ENCODE results near the gene TRPM3.
A peak's percentile ranks its signal among the peaks of the same experiment; 100 is the strongest.

Gene TRPM3

GRCh38 chr9:70601000-70601951, 520.1 kb downstream of the TRPM3 start:
- DNase-seq: peak; percentile 82

GRCh38 chr9:70600506-70600905, 520.9 kb downstream of the TRPM3 start:
- no peak for DNase-seq

DNA sequence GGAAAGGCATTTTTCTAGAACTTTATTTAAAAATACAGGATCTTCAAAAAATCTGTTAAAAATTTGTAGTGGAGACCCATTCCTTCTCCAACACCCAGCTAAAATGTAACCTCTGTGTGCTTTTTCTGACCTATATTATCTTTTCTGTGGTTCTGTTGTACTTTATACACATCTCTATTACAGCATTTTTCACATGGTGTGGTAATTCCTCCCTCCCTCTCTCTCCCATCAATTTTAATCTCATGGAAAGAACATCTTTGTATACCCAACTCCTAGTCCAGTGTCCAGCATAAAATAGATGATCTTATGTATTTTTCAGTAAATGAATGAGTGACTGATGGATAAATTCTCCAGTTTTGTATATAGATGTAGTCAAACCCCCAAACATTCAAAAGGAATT, 523.5 kb downstream of the TRPM3 start:
- no peak for DNase-seq

GRCh38 chr9:70595211-70595610, 526.2 kb downstream of the TRPM3 start:
- DNase-seq: no peak

GRCh38 chr9:70594386-70594944, 527.0 kb downstream of the TRPM3 start:
- DNase-seq: no peak

GRCh38 chr9:70593241-70593640, 528.2 kb downstream of the TRPM3 start:
- DNase-seq: no peak

GRCh38 chr9:70590315-70590677, 531.1 kb downstream of the TRPM3 start:
- no peak for DNase-seq

DNA sequence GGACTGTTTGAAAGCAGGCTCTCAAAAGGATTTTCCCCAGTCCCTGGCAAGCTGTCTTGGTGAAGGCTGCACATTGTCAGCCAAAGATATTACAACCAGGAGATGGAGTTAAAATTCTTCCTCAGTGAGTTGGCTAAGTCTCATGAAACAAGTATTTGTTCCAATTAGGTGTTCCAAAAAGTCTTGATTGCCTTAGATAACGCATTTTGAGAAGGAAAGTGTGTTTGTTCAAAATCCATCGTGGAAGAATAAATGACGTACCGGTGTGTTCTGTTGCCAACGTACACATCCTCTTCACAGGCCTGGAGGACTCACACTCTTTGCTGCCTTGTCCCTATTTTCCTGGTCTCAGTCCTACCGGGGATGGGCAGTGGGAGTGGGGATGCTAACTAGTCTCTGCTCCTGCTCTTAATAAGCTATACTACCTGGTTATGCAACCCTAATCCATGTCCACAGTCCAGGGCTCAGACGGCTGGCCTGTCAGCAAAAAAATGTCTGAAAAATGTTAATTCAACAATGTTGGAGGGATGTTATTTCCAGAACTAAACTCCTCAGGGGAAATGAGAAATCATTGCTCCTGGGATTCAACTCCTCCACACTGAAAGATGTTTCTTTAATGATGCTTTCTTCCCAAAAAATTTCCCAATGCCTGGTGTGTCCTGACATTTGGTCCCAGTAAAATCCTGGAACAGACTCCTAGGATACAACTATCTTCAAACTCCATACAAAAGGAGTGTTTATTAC, 531.7 kb downstream of the TRPM3 start:
- no peak for DNase-seq

DNA sequence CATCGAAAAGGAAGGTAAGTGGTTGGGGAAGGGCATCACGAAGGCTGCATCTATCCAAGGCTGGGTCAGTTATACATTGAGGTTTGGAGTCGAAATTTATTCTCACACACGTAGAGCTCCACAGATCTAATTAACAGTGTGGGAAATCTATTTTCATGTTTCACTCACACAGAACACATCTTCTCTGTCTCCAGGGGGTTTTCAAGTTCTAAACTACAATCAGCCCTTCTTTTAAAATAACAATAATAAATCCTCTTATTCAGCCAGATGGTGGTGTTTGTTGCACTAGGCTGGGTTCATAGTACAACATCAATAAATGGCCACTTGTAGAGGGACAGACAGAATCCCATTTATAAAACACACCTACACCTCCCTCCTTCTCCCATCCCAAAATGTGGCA, 532.4 kb downstream of the TRPM3 start:
- no peak for DNase-seq

DNA sequence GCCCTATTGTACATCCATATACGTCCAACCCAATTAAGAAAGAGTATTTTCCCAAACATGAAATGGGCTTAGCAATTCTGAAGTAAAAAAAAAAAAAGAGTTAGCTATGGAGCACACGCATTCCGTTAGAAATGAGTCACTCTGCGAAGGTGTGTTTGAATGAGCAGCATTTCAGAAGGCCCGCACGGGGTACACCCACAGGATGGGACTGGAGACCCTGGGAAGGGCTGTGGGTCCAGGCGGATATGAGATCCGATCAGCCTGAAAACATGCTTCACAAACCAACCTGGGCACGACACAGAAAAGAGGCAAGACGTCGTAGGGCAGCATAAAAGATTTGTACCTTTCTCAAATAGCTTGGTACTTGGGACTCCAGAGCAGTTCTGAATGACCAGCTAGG, 533.0 kb downstream of the TRPM3 start:
- DNase-seq: no peak

DNA sequence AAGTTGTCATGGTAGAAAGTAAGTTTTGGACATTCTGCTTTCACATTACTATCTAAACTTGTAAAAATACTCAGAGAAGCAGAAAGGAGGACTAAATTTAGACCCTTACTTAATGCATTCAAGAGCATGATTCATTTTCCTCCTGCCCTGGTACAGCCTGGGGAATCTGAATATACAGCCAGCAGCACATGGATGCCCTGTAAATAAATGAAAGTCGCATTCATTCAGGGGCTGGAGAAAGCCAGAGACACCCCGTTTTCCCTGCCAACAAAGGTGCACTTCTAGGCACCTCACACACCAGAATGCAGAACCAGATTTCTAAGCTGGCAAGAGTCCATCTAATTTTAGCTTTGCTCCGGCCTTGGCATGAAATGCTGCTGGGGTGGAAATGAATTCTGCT, 534.2 kb downstream of the TRPM3 start:
- no peak for DNase-seq

- DNase-seq: no peak
Observed at GRCh38 chr9:70586476-70586875, 534.9 kb downstream of the TRPM3 start.

- no peak for DNase-seq
Observed at GRCh38 chr9:70581955-70582350, 539.5 kb downstream of the TRPM3 start.

GRCh38 chr9:70581214-70581954, 540.0 kb downstream of the TRPM3 start:
- DNase-seq: no peak

DNA sequence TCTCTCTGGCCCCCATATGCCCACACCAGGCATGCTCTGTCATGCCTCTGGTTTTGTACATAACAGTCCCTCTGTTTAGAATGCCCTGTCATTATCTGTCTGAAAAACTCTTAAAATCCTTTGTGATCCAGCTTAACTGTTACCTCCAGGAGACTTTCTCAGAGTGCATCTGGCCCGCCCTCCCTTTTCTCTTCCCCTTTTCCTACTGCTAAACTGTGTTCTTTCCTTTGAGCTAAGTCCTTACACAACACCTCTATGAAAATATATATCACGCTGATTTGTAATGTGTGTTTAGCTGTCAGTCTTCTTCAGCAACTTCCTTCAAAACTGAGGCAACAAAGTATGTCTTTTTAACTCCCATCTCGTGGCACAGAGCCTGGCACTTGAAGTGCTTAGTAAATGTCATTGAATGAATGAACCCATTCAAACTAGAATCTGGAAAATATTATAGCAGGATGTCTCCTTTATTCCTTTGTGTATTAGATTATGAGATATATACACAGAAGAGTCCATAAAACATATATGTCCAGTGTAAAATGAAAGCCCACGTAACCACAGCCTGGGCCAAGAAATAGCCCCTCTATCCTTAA, 540.7 kb downstream of the TRPM3 start:
- no peak for DNase-seq

GRCh38 chr9:70579686-70580085, 541.7 kb downstream of the TRPM3 start:
- DNase-seq: no peak

DNA sequence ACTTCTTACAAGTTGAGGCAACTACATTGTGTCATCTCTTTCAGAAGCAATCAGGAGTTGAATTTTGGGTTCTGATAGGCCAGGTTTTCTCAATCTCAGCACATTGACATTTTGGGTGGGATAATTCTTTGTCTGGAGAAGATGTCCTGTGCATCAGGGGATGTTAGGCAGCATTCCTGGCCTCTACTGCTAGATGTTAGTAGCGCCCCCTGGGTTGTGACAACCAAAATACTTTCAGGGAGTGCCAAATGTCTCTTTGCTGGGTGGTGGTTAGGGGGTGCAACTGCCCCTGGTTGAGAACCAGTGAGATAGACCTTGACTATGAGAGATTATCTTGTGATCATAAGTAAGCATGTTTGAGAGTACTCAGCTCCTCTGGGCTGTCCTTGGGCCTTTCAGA, 542.7 kb downstream of the TRPM3 start:
- DNase-seq: no peak

DNA sequence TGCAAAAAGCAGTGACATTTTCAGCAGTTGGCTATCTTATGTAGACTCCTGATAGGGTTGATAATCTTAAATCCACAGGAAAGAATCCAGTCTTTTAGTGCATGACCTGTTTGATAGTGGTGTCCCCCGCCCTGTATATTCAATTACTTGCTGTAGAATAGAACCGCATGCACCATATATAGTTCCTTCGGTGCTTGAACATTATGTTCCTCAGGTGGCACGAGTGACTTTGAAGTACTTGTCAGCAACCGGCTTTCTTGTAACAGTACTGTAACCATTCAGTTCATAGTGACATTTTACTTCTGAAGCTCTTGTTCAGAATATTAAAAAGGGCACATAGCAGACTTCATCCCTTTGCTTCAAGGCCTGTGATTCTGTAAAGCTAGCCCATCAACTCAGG, 543.8 kb downstream of the TRPM3 start:
- no peak for DNase-seq

DNA sequence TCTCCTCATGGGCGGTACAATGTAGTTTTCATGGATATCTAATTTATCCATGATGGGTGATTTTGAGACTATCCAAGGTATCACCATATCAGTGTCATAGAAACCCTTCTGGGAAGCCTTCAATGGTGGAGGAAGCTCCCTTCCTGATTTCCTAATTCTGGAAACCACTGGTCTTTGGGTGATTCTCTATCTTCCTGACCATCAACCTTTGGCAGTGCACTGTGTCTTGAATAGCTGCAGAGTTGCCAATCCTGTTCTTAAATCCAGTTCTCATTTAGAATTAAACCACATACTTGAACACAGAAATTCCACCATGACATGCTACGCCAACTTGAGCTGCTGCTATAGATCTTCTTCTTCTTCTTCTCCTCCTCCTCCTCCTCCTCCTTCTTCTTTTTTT, 545.3 kb downstream of the TRPM3 start:
- DNase-seq: no peak

- peak; percentile 59 for DNase-seq
Observed at GRCh38 chr9:70574151-70574837, 547.1 kb downstream of the TRPM3 start.

- no peak for DNase-seq
Observed at GRCh38 chr9:70573308-70573707, 548.1 kb downstream of the TRPM3 start.

DNA sequence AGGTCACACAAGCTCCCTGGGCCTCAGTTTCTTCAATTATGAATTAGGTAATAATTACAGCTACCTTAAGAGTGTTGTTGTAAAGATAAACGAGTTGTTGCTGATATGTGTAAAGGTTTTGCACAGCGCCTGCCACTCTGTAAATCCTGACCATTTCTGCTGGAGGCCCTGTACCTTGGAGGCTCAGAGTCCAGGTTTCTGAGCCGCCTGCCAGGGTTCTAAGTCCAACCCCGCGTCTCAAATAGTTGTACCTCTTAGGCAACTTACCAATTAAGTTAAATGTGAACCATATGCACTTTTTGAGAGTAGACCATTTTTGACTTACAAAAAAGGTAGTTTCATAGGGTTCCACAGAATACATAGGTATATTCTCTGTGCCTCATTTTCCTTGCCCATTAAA, 550.2 kb downstream of the TRPM3 start:
- no peak for DNase-seq

All from right forelimb (tissue), 1 donor.